NCI-H226 (cell line): ENCODE data around the gene MYOG.

Source experiments
- DNase-seq: peaks from one replicate; pipeline ENCODE4 v3.0.0-alpha.2; 2015

The MYOG gene

DNA sequence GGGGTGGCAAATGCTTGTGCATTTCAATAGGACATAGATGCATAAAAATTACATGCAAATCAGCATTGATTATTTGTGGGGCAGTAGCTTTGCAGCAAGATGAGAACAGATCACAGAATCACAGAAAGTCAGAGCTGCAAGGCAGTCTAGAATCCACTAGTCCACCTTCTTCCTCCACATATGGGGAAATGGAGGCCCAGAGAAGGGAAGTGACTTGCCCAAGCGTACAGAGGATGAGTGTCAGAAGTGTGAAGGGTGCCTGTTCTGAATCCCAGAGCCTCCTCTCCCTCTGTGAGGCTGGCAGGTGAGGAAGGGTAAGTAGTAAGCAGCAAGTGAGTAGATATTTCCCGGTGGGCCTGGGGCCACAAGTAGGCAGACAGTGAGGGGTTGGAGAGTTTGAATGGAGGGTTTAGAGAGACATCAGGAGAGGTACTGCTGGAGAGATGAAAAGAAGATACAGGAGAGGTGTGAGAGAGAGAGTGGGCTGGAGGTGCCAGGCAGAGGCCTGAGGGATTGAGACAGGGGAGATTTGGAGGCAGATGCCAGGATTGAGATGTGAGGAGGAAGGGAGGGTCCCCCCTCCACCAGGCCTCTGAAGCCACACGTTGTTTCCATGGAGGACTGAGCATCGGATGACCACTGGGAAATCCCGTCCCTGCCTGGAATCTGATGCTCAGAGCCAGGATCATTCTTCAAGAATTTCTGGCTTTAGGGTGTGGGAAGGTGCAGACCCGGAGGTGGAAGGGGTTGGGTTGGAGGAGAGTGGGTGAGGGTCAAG is 4.8 kb upstream of the MYOG start:
- DNase-seq = peak; percentile 34

- DNase-seq = no peak
Observed at GRCh38 chr1:203089651-203090045, 3.8 kb upstream of the MYOG start.

- DNase-seq = peak; percentile 10
Observed at GRCh38 chr1:203089001-203089650, 3.3 kb upstream of the MYOG start.

GRCh38 chr1:203088441-203088840 is 2.6 kb upstream of the MYOG start:
- no peak for DNase-seq

DNA sequence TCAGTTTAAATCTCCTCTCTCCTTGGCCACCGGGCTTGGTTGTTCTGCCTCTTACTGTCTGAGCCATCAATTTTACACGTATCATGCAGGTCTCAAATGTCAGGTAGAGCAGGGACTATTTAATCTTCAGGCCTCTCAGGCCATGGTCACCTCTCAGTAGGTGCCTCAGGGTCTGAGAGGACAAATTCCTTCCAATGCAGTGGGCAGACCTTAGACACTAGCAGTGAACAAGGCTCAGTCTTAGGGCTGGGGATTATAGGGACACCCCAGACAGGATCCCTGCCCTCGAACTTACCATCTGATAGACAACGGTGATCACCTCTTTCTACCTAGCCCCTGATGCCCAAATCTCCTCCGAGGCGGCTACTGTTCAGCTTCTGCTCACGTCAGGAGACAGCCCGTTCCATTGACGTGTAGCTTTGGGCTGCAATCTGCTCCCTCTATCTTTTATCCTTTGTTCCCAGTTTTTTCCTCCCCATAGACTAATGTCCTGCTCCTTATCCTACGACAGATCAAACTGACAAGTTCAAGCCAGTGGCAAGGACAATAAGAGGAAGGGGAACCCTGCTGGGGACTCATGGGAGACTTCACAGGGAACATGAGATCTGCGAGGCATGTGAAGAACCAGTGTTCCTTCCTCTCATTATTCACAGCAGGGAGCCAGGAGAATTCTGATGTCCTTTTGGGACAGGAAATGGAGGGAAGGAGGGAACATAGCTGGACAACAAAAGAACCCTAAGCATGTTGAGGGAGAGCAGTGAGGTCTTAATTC is 1.4 kb upstream of the MYOG start:
- no peak for DNase-seq

GRCh38 chr1:203084588-203085527 is 954 bp downstream of the MYOG start:
- DNase-seq = no peak

- no peak for DNase-seq
Observed at GRCh38 chr1:203083463-203083921, 2.3 kb downstream of the MYOG start.

- DNase-seq = no peak
Observed at GRCh38 chr1:203082571-203083462, 3.0 kb downstream of the MYOG start.

- DNase-seq = no peak
Observed at GRCh38 chr1:203082231-203082505, 3.6 kb downstream of the MYOG start.

GRCh38 chr1:203081465-203082230 is 4.2 kb downstream of the MYOG start:
- DNase-seq = peak; percentile 37

- no peak for DNase-seq
Observed at GRCh38 chr1:203080456-203080855, 5.4 kb downstream of the MYOG start.

- DNase-seq = no peak
Observed at GRCh38 chr1:203078478-203078877, 7.3 kb downstream of the MYOG start.

DNA sequence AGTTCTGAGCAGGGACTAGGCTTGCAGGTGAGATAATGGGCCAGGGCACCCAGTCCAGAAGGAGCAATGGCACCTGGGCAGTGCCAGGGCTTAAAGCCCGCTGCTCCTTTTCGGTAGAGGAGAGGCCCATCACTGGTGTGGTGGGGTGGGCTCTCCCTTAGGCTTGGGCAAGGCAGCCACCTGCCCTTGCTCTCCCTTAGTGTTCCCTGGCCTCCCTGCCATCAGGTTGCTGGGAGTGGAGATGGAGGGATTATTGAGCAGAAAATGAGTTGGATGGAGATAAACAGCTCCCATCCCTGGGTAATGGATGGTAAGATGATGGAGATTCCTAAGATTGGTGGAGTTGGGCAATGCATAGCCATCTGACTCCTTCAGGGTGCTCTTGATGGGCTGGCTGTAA is 7.9 kb downstream of the MYOG start:
- no peak for DNase-seq

DNA sequence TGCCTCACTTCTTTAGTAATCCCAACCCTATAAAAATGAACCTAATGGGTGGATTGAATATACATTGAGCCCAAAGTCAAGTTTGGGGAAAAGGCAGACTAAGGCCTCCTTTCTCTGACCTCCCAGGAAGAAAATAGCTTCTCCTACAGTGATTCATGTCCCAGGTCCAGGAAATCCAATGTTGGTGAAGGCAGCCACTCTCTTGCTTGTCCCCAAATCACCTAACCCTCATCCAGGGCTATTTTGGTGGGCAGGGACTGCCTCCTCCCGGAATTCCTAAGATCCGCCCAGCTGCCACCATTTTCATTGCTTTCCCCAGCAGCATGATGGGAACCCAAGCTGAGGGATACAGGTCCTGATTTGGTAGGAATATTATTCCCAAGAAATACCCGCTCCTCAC is 8.4 kb downstream of the MYOG start:
- DNase-seq = no peak

DNA sequence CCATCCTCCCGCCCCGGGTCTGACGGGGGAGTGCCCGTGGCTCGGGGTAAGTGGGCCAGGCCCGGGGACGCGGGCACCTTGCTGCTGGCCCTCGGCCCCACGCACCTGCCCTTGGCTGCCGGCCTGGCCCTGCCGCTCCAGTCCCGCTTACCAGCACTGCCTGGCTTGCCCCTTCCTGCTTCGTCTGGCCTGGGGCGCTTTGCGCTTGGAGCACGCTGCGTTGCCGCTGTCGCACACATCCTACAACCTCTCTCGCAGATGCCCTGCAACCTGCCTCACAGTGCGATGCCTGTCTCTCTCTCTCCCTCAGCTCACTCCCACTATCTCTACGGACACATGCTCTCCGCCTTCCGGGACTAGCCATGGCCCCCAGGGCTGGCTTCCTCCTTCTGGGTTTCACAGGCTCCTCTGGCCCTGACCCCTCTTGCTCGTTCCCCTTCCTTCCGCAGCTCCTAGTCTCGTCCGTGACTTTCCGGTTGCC is 9.7 kb downstream of the MYOG start:
- no peak for DNase-seq

DNA sequence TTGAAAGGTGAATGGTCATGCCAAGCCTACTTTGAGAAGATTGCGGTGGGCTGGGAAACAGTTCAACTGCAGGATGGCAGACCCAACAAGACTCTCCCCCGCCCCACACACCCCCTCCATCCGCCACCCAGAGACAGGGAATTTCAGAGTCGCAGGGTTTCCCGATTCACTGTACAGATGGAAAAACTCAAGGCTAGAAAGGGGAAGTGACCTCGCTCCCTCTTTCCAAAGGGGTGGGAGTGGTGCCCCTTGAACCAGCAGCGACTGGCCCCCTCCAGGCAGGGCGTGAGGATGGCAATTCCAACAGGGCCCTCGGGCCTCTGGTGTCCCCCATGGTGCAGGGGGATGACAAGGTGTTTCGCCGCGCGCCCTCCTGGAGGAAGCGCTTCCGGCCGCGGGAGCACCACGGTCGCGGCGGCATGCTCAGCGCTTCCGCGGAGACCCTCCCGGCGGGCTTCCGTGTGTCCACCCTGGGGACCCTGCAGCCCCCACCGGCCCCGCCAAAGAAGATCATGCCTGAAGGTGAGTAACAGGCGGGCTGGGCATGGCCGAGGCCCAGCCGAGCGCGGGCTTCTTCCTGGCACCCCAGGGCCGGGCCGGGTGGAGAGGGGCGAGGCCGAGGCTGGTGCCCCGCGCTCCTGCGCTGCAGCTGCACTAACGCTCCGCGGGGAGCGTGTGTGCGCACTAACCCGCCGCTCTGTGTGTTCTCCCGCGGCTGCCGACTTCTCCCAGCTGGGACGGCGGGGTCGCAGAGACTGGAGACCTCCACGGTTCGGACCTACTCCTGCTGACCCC is 10.4 kb downstream of the MYOG start:
- no peak for DNase-seq

- no peak for DNase-seq
Observed at GRCh38 chr1:203074610-203075009, 11.2 kb downstream of the MYOG start.

- DNase-seq = no peak
Observed at GRCh38 chr1:203073469-203073868, 12.3 kb downstream of the MYOG start.

DNA sequence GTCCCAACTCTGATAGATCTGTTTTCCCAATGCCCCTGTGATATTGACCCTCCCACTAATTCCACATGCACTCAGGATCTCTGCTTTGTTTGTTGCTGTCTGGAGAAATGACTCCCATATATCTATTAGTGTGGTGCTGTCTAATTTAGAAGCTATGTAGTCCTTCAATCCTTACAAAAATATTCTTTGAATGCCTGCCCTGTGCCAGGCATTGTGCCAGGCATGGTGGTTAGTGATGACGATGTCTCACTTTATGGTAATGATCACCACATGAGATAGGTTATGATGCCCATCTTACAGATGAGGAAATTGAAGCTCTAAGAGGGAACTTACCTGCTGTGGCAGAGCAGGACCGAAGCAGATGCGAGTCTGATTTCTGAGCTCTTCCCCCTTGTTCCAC is 12.9 kb downstream of the MYOG start:
- DNase-seq = no peak

- DNase-seq = no peak
Observed at GRCh38 chr1:203072002-203072602, 13.7 kb downstream of the MYOG start.
